ENCODE measurements around the gene PLA2G4E.
A peak's percentile ranks its signal among the peaks of the same experiment; 100 is the strongest.

Gene PLA2G4E

DNA sequence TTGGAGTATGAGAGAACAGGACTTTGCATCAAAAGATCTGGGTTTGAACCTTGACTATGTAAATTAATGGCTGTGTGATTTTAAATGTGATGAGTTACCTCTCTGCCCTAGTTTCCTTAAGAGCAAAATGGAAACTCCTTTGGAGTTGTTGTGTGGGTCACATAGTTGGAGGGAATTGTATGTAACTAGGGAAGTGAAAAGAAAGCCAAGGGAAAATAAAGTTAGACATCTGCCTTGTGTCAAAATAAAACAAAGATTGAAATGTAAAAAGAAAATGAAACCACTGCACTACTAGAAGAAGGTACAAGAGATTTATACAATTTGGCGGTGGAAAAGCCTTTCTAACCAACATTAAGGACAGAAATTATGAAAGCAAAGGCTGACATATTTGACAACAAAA, 46.8 kb downstream of the PLA2G4E start:
- DNase-seq: no peak

- peak; percentile 98 to 99 for DNase-seq
These were observed 48.3 kb downstream of the PLA2G4E start, which contains the start of gene EHD4 for GRCh38 chr15:41972253-41973242. Gene EHD4, minus strand, starts transcription at chr15:41972557. Its CDS starts 63 bp downstream, at chr15:41972494.

DNA sequence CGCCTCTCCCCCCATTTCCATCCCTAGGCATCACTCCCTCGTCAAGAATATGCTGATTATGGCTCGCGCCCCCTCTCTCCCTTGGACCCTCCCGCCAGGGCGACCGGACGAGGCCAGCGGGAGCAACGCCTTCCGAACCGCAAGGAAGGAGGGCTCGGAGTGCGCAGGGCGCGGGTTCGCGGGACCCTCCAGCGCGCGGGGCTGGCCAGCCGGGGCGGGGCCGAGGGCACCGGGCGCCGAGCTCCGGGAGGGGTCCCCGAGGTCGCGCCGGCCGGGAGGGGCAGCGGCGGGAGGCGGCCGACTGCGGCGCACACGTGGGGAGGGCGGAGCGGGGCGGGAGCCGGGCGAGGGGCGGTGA, 49.0 kb downstream of the PLA2G4E start:
- DNase-seq: no peak

DNA sequence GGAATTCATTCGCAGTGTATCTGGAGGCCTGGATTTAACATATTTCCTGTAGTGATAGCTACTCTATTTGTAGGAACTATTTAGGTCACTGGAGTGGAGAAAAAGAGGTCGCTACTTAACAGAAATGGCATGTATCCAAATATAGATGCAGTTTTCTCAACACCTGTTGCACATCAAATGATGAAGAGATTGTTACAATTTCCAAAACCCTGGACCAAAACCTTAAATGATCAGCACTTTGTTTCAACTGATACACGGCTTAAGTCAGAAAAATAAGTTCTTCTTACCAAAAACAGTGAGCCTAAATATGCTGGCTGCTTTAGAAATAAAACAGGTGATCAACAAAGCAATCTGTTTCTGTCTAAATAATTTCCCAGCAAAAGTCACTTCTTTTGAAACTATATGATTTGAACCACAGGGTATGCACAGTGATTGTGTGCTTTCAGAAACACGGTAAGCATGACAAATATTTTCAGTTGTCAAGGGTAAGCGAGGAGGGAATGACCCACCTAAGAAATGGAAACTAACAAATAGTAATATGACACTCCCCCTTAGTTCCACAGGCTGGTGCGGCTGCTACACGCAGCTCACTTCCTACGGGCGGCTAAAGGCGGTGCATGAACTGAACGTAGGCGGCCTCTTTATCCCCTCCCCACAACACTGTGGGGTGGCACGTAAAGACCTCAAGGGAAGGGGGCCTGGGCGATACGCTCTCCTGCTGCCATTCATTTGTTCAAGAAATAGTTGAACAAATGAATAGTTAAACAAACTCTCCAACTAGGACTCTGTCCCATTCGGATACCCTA, 49.5 kb downstream of the PLA2G4E start:
- peak; percentile 39 to 72 for DNase-seq

DNA sequence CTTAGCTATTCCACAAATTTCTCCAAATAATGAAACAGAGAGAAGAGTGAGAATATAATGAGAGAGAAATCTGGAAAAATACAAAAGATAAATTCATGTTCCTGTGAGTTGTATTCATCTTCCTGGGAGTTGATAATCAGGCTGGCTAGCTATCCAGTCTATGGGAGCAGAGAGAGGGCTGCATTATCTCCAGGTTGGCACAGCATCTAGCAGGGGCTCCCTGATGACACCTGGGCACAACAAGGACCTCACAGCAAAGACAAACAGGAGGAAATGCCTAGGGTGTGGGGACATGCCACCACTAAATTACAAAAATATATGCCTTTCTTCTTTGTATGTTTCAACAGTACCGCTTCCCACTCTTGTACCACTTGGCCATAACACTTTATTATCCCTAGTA, 50.4 kb downstream of the PLA2G4E start:
- no peak for DNase-seq

GRCh38 chr15:41969851-41970431, 50.9 kb downstream of the PLA2G4E start:
- no peak for DNase-seq

- DNase-seq: no peak
These were observed 52.1 kb downstream of the PLA2G4E start for GRCh38 chr15:41968701-41969100.

DNA sequence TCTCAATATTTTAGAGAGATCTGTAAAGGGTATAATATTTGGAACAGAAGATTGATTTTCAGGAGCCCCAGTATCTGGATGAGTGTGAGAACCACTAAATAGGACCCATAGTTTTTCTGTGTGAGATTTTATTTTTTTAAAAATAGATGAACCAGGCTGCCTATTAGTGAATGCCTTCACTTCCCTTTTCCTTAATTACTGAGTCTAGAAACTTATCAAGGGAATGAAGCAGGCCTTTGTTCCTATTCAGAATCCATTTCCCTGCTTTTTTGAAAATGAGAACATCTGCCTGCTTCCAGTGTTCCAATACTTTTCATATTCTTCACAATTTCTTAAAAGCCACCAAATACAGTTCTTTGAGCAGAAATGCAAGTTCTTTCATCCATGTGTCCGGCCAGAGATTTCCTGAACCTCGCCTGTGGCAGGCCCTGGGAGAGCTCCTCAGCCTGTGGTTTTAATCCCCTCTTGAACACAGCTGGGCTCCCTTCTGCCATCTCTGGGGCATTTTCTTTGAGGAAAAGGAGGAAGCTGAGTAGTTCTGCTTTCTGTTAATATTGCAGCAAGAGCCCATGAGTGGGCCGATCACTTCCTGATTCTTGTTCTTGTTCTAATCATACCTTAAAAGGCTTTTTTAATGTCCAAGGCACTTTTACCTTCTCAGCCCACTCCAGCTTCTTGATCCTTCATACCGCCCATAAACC, 53.2 kb downstream of the PLA2G4E start:
- no peak for DNase-seq

DNA sequence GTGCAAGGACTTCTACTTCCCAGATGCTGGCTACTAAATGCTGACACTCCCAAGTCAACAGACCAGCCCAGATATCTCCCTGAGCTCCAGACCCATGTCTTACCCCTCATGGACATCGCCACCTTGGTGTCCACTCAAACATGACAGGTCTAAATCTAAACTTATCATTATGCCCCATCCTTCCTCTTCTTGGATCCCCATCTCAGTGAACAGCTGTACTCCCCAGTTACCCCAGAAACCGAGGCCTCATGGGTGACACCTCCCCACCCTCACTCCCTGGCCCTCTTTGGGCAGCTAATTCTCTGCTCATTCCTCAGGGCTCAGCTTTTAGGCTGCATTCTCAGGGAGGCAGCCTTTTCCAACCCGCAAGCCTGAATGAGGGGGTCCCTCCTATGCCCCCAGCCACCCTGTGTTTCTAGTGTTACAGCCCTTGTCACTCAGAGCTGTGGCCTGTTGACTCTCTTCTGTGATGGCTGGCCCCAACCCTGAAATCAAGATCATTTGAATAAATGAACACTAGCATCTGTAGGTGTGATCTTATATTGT, 53.8 kb downstream of the PLA2G4E start:
- no peak for DNase-seq

DNA sequence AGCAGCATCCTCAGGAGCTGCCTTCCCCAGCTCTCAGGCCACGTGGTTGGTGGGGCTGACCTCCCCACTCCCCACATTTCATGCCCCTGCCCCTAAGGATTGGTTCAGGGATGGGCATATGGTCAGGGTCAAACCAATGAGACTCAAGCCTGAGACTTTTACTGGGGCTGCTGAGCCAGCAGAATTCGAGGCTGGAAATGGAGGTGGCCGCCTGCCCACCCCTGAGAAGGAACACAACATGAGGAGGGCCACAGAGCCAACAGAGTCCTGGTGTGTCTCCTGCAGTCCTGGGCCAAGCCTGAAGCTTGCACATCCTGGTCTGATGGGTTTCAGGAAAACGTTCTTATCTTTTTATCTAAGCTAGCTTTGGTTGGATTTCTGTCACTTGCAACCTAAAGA, 54.4 kb downstream of the PLA2G4E start:
- no peak for DNase-seq

DNA sequence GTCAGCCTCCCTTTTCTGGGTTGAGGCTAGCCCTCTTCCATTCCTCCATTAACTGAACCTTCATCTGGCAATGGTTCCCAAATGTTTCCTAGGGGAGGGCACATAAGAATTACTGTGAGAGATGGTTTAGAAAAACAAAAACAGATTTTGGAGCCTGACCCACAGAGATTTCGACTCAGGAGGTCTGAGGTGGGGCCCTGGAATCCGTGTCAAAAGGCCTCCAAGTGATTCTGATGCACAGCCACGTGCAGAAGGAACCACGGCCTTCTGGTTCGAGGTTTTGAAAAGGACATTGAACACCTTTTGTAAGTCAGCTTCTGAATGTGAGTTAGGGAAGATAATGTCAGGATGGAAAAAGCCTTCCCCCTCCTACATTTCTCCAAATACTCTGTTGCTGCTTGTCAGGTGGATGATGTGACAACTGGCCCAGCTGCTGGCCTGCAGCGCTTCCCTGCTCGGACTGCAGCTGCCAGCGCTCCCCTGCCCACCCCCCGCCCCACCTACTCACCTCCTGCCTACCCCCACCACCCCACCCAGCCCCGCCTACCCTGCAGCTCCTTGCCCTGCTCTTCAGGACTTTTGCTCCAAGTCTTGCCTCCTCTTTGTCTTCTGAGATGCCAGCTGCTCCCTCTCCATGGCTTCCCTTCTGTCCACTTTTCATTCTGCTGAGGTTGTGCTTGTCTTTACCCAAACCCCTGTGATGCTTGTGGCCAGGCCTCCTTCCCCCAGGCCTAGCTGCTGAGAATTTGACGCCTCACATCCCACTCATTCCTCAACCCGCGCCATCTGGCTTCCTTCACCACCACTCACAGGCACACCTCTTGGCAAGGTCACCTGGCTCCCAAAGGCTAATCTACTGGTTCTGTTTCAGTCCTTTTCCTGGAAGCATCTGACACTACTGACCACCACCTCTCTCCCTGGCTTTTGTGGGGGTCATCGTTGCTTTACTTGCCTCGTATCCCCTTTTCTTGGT, 55.1 kb downstream of the PLA2G4E start:
- DNase-seq: no peak

DNA sequence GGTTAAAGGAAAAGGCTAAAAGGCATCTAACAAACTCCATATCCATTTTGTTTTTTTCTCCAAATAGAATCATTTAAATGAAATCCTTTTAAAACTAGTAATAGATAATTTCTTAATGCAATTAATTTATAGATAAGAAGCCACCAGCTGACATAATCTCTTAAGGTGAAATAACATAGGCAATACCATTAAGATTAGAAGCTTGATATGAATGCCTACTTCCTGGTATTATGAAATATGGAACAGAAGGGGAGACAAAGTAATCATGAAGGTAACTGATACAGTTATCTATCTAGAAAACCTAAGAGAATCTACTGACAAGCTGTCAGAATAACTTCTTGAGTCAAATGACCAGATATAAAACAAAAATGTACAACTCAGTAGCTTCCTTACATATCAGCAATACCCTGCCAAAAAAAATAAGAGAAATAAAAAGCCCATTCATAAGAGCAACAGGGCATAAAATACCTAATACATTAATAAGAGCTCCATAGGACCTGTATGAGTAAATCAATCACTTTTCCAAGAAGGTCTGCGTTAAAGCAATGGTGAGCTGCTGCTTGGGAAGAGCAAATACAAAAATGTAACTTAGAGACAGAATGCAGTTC, 59.1 kb downstream of the PLA2G4E start:
- DNase-seq: no peak

- no peak for DNase-seq
These were observed 59.8 kb downstream of the PLA2G4E start for GRCh38 chr15:41961001-41961518.

GRCh38 chr15:41958002-41958420, 62.8 kb downstream of the PLA2G4E start:
- no peak for DNase-seq

- DNase-seq: no peak
These were observed 63.6 kb downstream of the PLA2G4E start for GRCh38 chr15:41957021-41957897.

DNA sequence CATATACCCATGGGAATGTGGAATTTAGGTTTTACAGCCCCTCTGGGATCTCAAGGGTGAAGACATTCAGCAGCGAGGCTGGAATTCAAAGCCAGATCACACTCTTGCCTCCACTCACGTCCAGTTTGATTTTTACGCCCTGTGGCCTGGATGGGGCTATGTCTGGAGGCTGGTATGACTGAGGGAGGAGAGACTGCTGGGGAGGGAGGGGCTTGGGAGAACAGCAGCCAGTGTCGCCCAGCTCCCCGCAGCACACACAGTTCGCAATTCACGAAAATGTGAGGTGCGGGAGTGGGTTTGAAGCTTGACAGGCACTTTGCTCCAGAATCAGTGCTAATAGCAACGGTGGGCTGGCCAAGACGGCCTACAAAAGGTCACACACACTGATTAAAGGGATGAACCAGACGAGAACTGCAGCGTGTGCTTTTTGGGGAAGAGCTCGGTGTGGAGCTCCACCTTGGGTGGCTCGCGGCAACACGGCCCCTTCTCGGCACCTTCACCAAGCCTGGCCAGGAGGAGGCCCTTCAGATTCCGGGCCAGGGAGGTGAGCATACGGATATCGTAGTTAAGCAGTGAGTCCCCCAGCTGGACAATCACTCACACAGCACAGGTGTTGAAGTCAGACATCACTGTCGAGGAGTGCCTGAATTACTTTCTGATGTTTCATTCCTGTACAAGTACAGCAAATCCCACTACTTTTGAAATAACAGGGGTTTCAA, 64.9 kb downstream of the PLA2G4E start:
- DNase-seq: no peak

GRCh38 chr15:41955100-41955499, 65.7 kb downstream of the PLA2G4E start:
- DNase-seq: no peak

GRCh38 chr15:41954036-41954435, 66.8 kb downstream of the PLA2G4E start:
- DNase-seq: no peak
